ENCODE results near the gene FOLR2.
"Not testable (repeated sequence)": the region's sequence is repeated elsewhere in the genome, so short reads cannot be mapped to it uniquely, and the experiment has no call there.

Gene FOLR2

GRCh38 chr11:72216638-72217037, at the start of gene FOLR2:
Gene FOLR2 (plus strand): TSS chr11:72216794. CDS start chr11:72218585, 1,791 bp downstream.
- TF ChIP-seq CTCF (IDR thresholded peaks at IDR 0.05; ENCODE audit: insufficient read depth, low read length, poor library complexity, severe bottlenecking), result no peak
- H3K36me3 ChIP-seq (ENCODE audit: control insufficient read depth, insufficient read depth, low read length), result no peaks in the 10 kb centered on the region
- DNase-seq (ENCODE audit: extremely low read depth, insufficient read length), result no peak
- no peaks in the 10 kb centered on the region for H3K27me3 ChIP-seq (replicated peaks; ENCODE audit: control insufficient read depth, insufficient read depth, low read length)
- no peak within 1 kb of the TSS for H3K4me3 ChIP-seq (replicated peaks; ENCODE audit: low read depth, low read length)

GRCh38 chr11:72169046-72169555, 47.5 kb upstream of the FOLR2 start:
- not testable (repeated sequence) for H3K27me3 ChIP-seq (replicated peaks; ENCODE audit: control insufficient read depth, insufficient read depth, low read length); H3K4me3 ChIP-seq (replicated peaks; ENCODE audit: low read depth, low read length); DNase-seq (ENCODE audit: extremely low read depth, insufficient read length); H3K36me3 ChIP-seq (ENCODE audit: control insufficient read depth, insufficient read depth, low read length)

GRCh38 chr11:72169754-72170153, 46.8 kb upstream of the FOLR2 start:
- not testable (repeated sequence) for H3K27me3 ChIP-seq (replicated peaks; ENCODE audit: control insufficient read depth, insufficient read depth, low read length); DNase-seq (ENCODE audit: extremely low read depth, insufficient read length); H3K4me3 ChIP-seq (replicated peaks; ENCODE audit: low read depth, low read length); H3K36me3 ChIP-seq (ENCODE audit: control insufficient read depth, insufficient read depth, low read length)

GRCh38 chr11:72172043-72172442, 44.6 kb upstream of the FOLR2 start:
- not testable (repeated sequence) for DNase-seq (ENCODE audit: extremely low read depth, insufficient read length); H3K4me3 ChIP-seq (replicated peaks; ENCODE audit: low read depth, low read length); H3K27me3 ChIP-seq (replicated peaks; ENCODE audit: control insufficient read depth, insufficient read depth, low read length); H3K36me3 ChIP-seq (ENCODE audit: control insufficient read depth, insufficient read depth, low read length)

- no peak for DNase-seq (ENCODE audit: extremely low read depth, insufficient read length)
- no peak for TF ChIP-seq CTCF (IDR thresholded peaks at IDR 0.05; ENCODE audit: insufficient read depth, low read length, poor library complexity, severe bottlenecking)
- no peaks in the 10 kb centered on the region for H3K36me3 ChIP-seq (ENCODE audit: control insufficient read depth, insufficient read depth, low read length)
- H3K27me3 ChIP-seq (replicated peaks; ENCODE audit: control insufficient read depth, insufficient read depth, low read length), result no peaks in the 10 kb centered on the region
- H3K4me3 ChIP-seq (replicated peaks; ENCODE audit: low read depth, low read length), result no peak overlapping the region
Measured at GRCh38 chr11:72173291-72173690, 43.3 kb upstream of the FOLR2 start.

GRCh38 chr11:72174302-72175070, 42.1 kb upstream of the FOLR2 start:
- no peaks in the 10 kb centered on the region for H3K36me3 ChIP-seq (ENCODE audit: control insufficient read depth, insufficient read depth, low read length)
- no peak for DNase-seq (ENCODE audit: extremely low read depth, insufficient read length)
- H3K4me3 ChIP-seq (replicated peaks; ENCODE audit: low read depth, low read length), result no peak overlapping the region

GRCh38 chr11:72177656-72178055, 38.9 kb upstream of the FOLR2 start:
- TF ChIP-seq CTCF (IDR thresholded peaks at IDR 0.05; ENCODE audit: insufficient read depth, low read length, poor library complexity, severe bottlenecking), result no peak
- no peaks in the 10 kb centered on the region for H3K27me3 ChIP-seq (replicated peaks; ENCODE audit: control insufficient read depth, insufficient read depth, low read length)
- H3K36me3 ChIP-seq (ENCODE audit: control insufficient read depth, insufficient read depth, low read length), result no peaks in the 10 kb centered on the region
- DNase-seq (ENCODE audit: extremely low read depth, insufficient read length), result no peak
- no peak overlapping the region for H3K4me3 ChIP-seq (replicated peaks; ENCODE audit: low read depth, low read length)

More at GRCh38 chr11:72174302-72175070, 42.1 kb upstream of the FOLR2 start:
- no peaks in the 10 kb centered on the region for H3K27me3 ChIP-seq (replicated peaks; ENCODE audit: control insufficient read depth, insufficient read depth, low read length)
- no peak for TF ChIP-seq CTCF (IDR thresholded peaks at IDR 0.05; ENCODE audit: insufficient read depth, low read length, poor library complexity, severe bottlenecking)
